K562 (cell line): ENCODE measurements around the gene BMP10. TPM values are rescaled to one million over a fixed set of nuclear protein-coding genes. Genes with fewer than 3 reads are reported as not detected.

Experiments
- ATAC-seq: fragments of 200-7000 bp; cut with Tn5 transposase; 3 replicates; pipeline ENCODE4 v1.9.1; 2020; ENCODE audit warnings: moderate library complexity
- BruUV-seq: library from RNA; stranded (reverse); fragments of 400-500 nt; replicated peaks from 2 replicates; lab custom pipeline; 2021; lab: Mats Ljungman, UMichigan
- CTCF ChIA-PET: fragments of 300-600 bp; formaldehyde crosslinking; extraction: SDS; loops from one replicate; lab custom pipeline; 2021; ENCODE audit warnings: low intra/inter-chr PET ratio; lab: Yijun Ruan, JAX
- POLR2A ChIA-PET: fragments of 300-600, 350-650 bp; sonication (Branson Sonifier 250); formaldehyde crosslinking; extraction: SDS; loops from one replicate; lab custom pipeline; 2021; ENCODE audit warnings: antibody characterized with exemption, inconsistent platforms; lab: Yijun Ruan, JAX
- DNase-seq, 4 experiments: peaks; one replicate each; pipeline versions ENCODE4 v3.0.0 to v3.0.0-alpha.2; 2011 to 2018; ENCODE audit warnings: low spot score in 3 of 4, mixed read lengths in 3 of 4; ENCODE audit errors: extremely low read depth in 1 of 4
- FAIRE-seq: peaks from 2 replicates; lab custom pipeline; 2011; peaks lifted over from hg19 to GRCh38; lab: Jason Lieb, UNC
- H2AFZ ChIP-seq: 2 replicates; pipeline ENCODE4 v1.6.0; 2011; ENCODE audit warnings: low read depth, low read length, control low read depth, inconsistent platforms
- H3K27ac ChIP-seq: fragments of 200-600 bp; 3 replicates; pipeline ENCODE4 v1.8.0; 2011; ENCODE audit warnings: low read depth, mild to moderate bottlenecking, control low read depth, inconsistent platforms, low read length, moderate library complexity, mixed read lengths; ENCODE audit errors: extremely low read depth
- H3K27me3 ChIP-seq, 2 experiments: fragments of 300-600 bp in 1 of 2; 2 replicates in 1 of 2; 3 replicates in 1 of 2; pipeline versions ENCODE4 v1.6.0 to v1.8.0; 2011; ENCODE audit warnings: inconsistent platforms in 2 of 2, low read length in 2 of 2, mild to moderate bottlenecking in 1 of 2, mixed read lengths in 1 of 2, moderate library complexity in 1 of 2; ENCODE audit not compliant: control insufficient read depth in 2 of 2, insufficient read depth in 2 of 2
- H3K36me3 ChIP-seq: fragments of 300-600 bp; 3 replicates; pipeline ENCODE4 v1.8.0; 2011; ENCODE audit warnings: mild to moderate bottlenecking, low read length, inconsistent platforms; ENCODE audit not compliant: control insufficient read depth, insufficient read depth
- H3K4me1 ChIP-seq, 2 experiments: fragments of 200-600 bp in 1 of 2; replicated peaks in 1 of 2; 2 replicates in 1 of 2; 3 replicates in 1 of 2; pipeline versions ENCODE4 v1.5.1 to v1.8.0; 2011; ENCODE audit warnings: inconsistent platforms in 2 of 2, low read length in 2 of 2, mild to moderate bottlenecking in 1 of 2, mixed read lengths in 1 of 2, moderate library complexity in 1 of 2; ENCODE audit not compliant: control insufficient read depth in 2 of 2, insufficient read depth in 2 of 2
- H3K4me2 ChIP-seq: 2 replicates; pipeline ENCODE4 v1.6.1; 2011; ENCODE audit warnings: low read length, control low read depth, inconsistent platforms, mixed read lengths; ENCODE audit not compliant: insufficient read depth
- H3K4me3 ChIP-seq: fragments of 200-600 bp; sonication (generic), shearing (Covaris generic); 2 replicates; pipeline ENCODE4 v1.5.1; 2016; ENCODE audit warnings: control low read depth, inconsistent platforms
- H3K79me2 ChIP-seq: fragments of 200-600 bp; 3 replicates; pipeline ENCODE4 v1.8.0; 2011; ENCODE audit warnings: low read length, inconsistent platforms; ENCODE audit not compliant: control insufficient read depth, insufficient read depth
- H3K9ac ChIP-seq, 2 experiments: 2 replicates each; pipeline versions ENCODE4 v1.6.0 to v1.6.1; 2011; ENCODE audit warnings: low read depth in 2 of 2, low read length in 2 of 2, control low read depth in 1 of 2, inconsistent platforms in 1 of 2, mild to moderate bottlenecking in 1 of 2, mixed read lengths in 1 of 2; ENCODE audit not compliant: insufficient read depth in 1 of 2
- H3K9me1 ChIP-seq: one replicate; pipeline ENCODE4 v1.6.0; 2011; ENCODE audit warnings: inconsistent platforms, mild to moderate bottlenecking, low read length, moderate library complexity; ENCODE audit not compliant: control insufficient read depth, insufficient read depth
- H3K9me3 ChIP-seq: replicated peaks from 2 replicates; pipeline ENCODE4 v1.5.1; 2011; ENCODE audit warnings: low read depth, low read length, inconsistent platforms; ENCODE audit not compliant: control insufficient read depth, insufficient read depth
- H4K20me1 ChIP-seq: replicated peaks from 2 replicates; pipeline ENCODE4 v1.6.1; 2011; ENCODE audit warnings: low read length, inconsistent platforms, mixed read lengths; ENCODE audit not compliant: control insufficient read depth, insufficient read depth
- FOXK2 ChIP-seq, 2 experiments: fragments of 450-650 bp; IDR thresholded peaks in 1 of 2; conservative IDR thresholded peaks in 1 of 2; 2 replicates each; pipeline ENCODE4 v1.6.1; 2016; ENCODE audit warnings: low read depth in 2 of 2, mild to moderate bottlenecking in 1 of 2
- MTA1 ChIP-seq: fragments of 450-650 bp; IDR thresholded peaks from 2 replicates; pipeline ENCODE4 v1.6.1; 2017; ENCODE audit warnings: borderline replicate concordance
- MYNN ChIP-seq, 2 experiments: sonication (generic); formaldehyde crosslinking in 1 of 2; IDR thresholded peaks; 2 replicates each; pipeline versions ENCODE4 v1.5.0 to v1.6.1; 2016 to 2020; ENCODE audit warnings: antibody characterized with exemption in 1 of 2, missing genetic modification reagents in 1 of 2
- PCBP2 ChIP-seq: fragments of 200-400 bp; formaldehyde crosslinking; IDR thresholded peaks from 2 replicates; pipeline ENCODE4 v1.6.1; 2018; ENCODE audit warnings: low read length, low read depth, mild to moderate bottlenecking, moderate library complexity; ENCODE audit not compliant: poor library complexity, severe bottlenecking
- TCF3 ChIP-seq: sonication (generic); formaldehyde crosslinking; IDR thresholded peaks from 2 replicates; pipeline ENCODE4 v1.4.0; 2020; ENCODE audit warnings: mild to moderate bottlenecking, missing genetic modification reagents
- ZNF586 ChIP-seq: fragments of 450-650 bp; formaldehyde crosslinking; conservative IDR thresholded peaks from 2 replicates; pipeline ENCODE4 v1.4.0; 2020; ENCODE audit warnings: mild to moderate bottlenecking, moderate library complexity
- ZNF699 ChIP-seq: fragments of 250-450 bp; sonication (Bioruptor Pico); IDR thresholded peaks from 2 replicates; pipeline ENCODE4 v1.8.0; 2021; ENCODE audit warnings: mild to moderate bottlenecking, moderate library complexity; ENCODE audit not compliant: insufficient replicate concordance
- ZNF764 ChIP-seq: fragments of 250-450 bp; sonication (Bioruptor Pico); IDR thresholded peaks from 2 replicates; pipeline ENCODE4 v1.4.0; 2020; ENCODE audit warnings: low read depth, mild to moderate bottlenecking, moderate library complexity
- ZNF778 ChIP-seq: fragments of 450-650 bp; formaldehyde crosslinking; IDR thresholded peaks from 2 replicates; pipeline ENCODE4 v1.4.0; 2020; ENCODE audit warnings: mild to moderate bottlenecking, moderate library complexity
- ZZZ3 ChIP-seq: fragments of 450-650 bp; IDR thresholded peaks from 2 replicates; pipeline ENCODE4 v1.6.1; 2016; ENCODE audit warnings: antibody characterized with exemption, mild to moderate bottlenecking, moderate library complexity
- WGBS: fragments of 100-300 bp; shearing (Covaris generic); methylation state at CpG from one replicate; pipeline ENCODE4 v1.1.6; 2016; ENCODE audit warnings: low coverage, mixed read lengths; ENCODE audit not compliant: insufficient coverage; ENCODE audit errors: missing lambda C conversion rate; 5-methylcytosine and 5-hydroxymethylcytosine counted together
- in situ Hi-C: fragments of 300-500 bp; cut with MboI; formaldehyde crosslinking; loops from 4 replicates; pipeline ENCODE4 v1.15.0; 2018; ENCODE audit warnings: inconsistent platforms, mixed read lengths
- intact Hi-C: fragments of 100-400 bp; cut with micrococcal nuclease; formaldehyde crosslinking; loops from 2 replicates; pipeline ENCODE4 v1.14.2; 2022
- polyA plus RNA-seq, 8 experiments: library from polyadenylated mRNA; depleted of rRNA in 4 of 8; stranded (reverse) in 5 of 8; unstranded in 3 of 8; fragments of >200 nt; fragmentation: Nextera tagmentation in 2 of 8; fragmentation: Illumina TruSeq in 1 of 8; extraction: Ambion mirVana in 2 of 8; extraction: Trizol in 1 of 8; gene quantifications; 2 replicates each; pipeline versions ENCODE4 v1.2.1 to v1.2.3, GENCODE V29; 2011 to 2014; ENCODE audit warnings: inconsistent platforms in 1 of 8, missing spikeins in 1 of 8
- total RNA-seq, 7 experiments: library from RNA; depleted of rRNA in 6 of 7; stranded (reverse); fragments of >200 nt in 6 of 7; fragmentation: Illumina TruSeq in 2 of 7; extraction: Trizol in 2 of 7; gene quantifications; 2 replicates each; pipeline versions ENCODE4 v1.2.1 to v1.2.3, GENCODE V29; 2011 to 2021; ENCODE audit warnings: low replicate concordance in 1 of 7
- TF ChIP-seq, protein P1 (sequence below): fragments of 450-650 bp; IDR thresholded peaks from 2 replicates; pipeline ENCODE4 v1.7.0; 2016; ENCODE audit warnings: borderline replicate concordance

BMP10 gene
- total and polyA plus RNA-seq, 9 of the 15 experiments (the other 6 are each of a cell fraction or from before 2014, with no cell fraction given) = 0.11 to 0.91 (median 0.43) TPM

- ChIA-PET POLR2A (no interaction called here), CTCF (interaction anchor here (0.7 kb wide), 1 partner anchor 175 kb away, joined by 3 read pairs; no protein-coding TSS in a partner anchor)
- Histone ChIP-seq H3K4me2 (no peak overlapping the region), H3K9me1 (no peaks in the 10 kb centered on the region), H3K27me3 (no peaks in the 10 kb centered on the region), H3K9me3 (no peaks in the 10 kb centered on the region), H3K27ac (no peak overlapping the region), H3K36me3 (no peaks in the 10 kb centered on the region), H2AFZ (no peak overlapping the region; the same call in 1 of the 2 replicates), H3K79me2 (no peaks in the 10 kb centered on the region), H4K20me1 (no peaks in the 10 kb centered on the region), H3K4me1 (peaks cover 0 to 27% of the 10 kb centered on the region in 2 experiments; a peak in 3 of 5 replicates), H3K9ac (no peak overlapping the region), H3K4me3 (no peak overlapping the region)
- TF ChIP-seq ZNF764 (CRISPR knock-in tag) (no peak), ZNF586 (no peak), ZNF778 (CRISPR knock-in tag) (no peak), MTA1 (no peak), MYNN (IDR thresholded peaks at IDR 0.05) (no peak), MYNN (CRISPR knock-in tag; IDR thresholded peaks at IDR 0.05) (no peak), PCBP2 (no peak), FOXK2 (conservative IDR thresholded peaks at IDR 0.05 in 1 of 2, IDR thresholded peaks at IDR 0.05 in 1 of 2; ENCODE audit: low read depth in 2 of 2) (no peak), ZZZ3 (no peak), TCF3 (CRISPR knock-in tag) (no peak), ZNF699 (CRISPR knock-in tag) (no peak)
- TF ChIP-seq, protein P1, sequence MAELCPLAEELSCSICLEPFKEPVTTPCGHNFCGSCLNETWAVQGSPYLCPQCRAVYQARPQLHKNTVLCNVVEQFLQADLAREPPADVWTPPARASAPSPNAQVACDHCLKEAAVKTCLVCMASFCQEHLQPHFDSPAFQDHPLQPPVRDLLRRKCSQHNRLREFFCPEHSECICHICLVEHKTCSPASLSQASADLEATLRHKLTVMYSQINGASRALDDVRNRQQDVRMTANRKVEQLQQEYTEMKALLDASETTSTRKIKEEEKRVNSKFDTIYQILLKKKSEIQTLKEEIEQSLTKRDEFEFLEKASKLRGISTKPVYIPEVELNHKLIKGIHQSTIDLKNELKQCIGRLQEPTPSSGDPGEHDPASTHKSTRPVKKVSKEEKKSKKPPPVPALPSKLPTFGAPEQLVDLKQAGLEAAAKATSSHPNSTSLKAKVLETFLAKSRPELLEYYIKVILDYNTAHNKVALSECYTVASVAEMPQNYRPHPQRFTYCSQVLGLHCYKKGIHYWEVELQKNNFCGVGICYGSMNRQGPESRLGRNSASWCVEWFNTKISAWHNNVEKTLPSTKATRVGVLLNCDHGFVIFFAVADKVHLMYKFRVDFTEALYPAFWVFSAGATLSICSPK = no peak
- no peak for FAIRE-seq
- BruUV-seq = no TSS peak
- no peak for ATAC-seq
- intact Hi-C loops (no loop called here), in situ Hi-C loops (loop anchor here (10.0 kb wide), 1 partner anchor 176 kb away; no protein-coding TSS in a partner anchor)
- no peak for DNase-seq
- WGBS = 68% methylated on average over 6 of the region's 6 CpGs
These were observed 49.4 kb upstream of the BMP10 start for GRCh38 chr2:68920481-68921170.
